Stimulated activated naive CD8-positive, alpha-beta T cell treated with anti-CD3 and anti-CD28 coated beads, Interleukin-15, Interleukin-2, amounts not matched to agents 100 U/mL and 50 U/mL, for 24 hours (primary cell): ENCODE results near the gene SLIT3.
A peak's percentile ranks its signal among the peaks of the same experiment; 100 is the strongest.

Experiments
- ATAC-seq: fragments of 150-1000 bp; cut with Tn5 transposase; one replicate; pipeline ENCODE4 v1.10.0; 2021
- DNase-seq: peaks from one replicate; pipeline ENCODE4 v3.0.0; 2021

SLIT3 gene

GRCh38 chr5:168793841-168794837 lies 506.8 kb downstream of the SLIT3 start:
- DNase-seq (peak; percentile 39), ATAC-seq (peak; percentile 86)

- ATAC-seq (no peak), DNase-seq (no peak)
Observed at GRCh38 chr5:168792678-168793077, 508.3 kb downstream of the SLIT3 start.

GRCh38 chr5:168790671-168791250 lies 510.2 kb downstream of the SLIT3 start:
- no peak for ATAC-seq
- no peak for DNase-seq

- ATAC-seq, result no peak
- DNase-seq, result no peak
Observed at GRCh38 chr5:168790002-168790635, 510.8 kb downstream of the SLIT3 start.

GRCh38 chr5:168788786-168789185 lies 512.2 kb downstream of the SLIT3 start:
- DNase-seq (no peak), ATAC-seq (no peak)

GRCh38 chr5:168788107-168788506 lies 512.8 kb downstream of the SLIT3 start:
- DNase-seq (no peak), ATAC-seq (no peak)

- ATAC-seq, result peak; percentile 15
- DNase-seq, result no peak
Observed at GRCh38 chr5:168786147-168786546, 514.8 kb downstream of the SLIT3 start.

GRCh38 chr5:168784454-168784853 lies 516.5 kb downstream of the SLIT3 start:
- DNase-seq, result no peak
- no peak for ATAC-seq

GRCh38 chr5:168781941-168782571 lies 518.9 kb downstream of the SLIT3 start:
- DNase-seq (no peak), ATAC-seq (no peak)

- ATAC-seq, result no peak
- no peak for DNase-seq
Observed at GRCh38 chr5:168780888-168781287, 520.1 kb downstream of the SLIT3 start.

GRCh38 chr5:168779333-168779732 lies 521.6 kb downstream of the SLIT3 start:
- ATAC-seq (no peak), DNase-seq (no peak)

- no peak for ATAC-seq
- DNase-seq, result no peak
Observed at GRCh38 chr5:168778536-168778935, 522.4 kb downstream of the SLIT3 start.

- no peak for ATAC-seq
Observed at GRCh38 chr5:168777651-168778050, 523.3 kb downstream of the SLIT3 start.

GRCh38 chr5:168776070-168776469 lies 524.9 kb downstream of the SLIT3 start:
- no peak for DNase-seq
- ATAC-seq, result no peak

More at GRCh38 chr5:168777651-168778050, 523.3 kb downstream of the SLIT3 start:
- DNase-seq, result no peak

- no peak for ATAC-seq
- DNase-seq, result no peak
Observed at GRCh38 chr5:168773226-168773625, 527.7 kb downstream of the SLIT3 start.

GRCh38 chr5:168772316-168772961 lies 528.5 kb downstream of the SLIT3 start:
- ATAC-seq, result no peak
- DNase-seq, result no peak

GRCh38 chr5:168771678-168772077 lies 529.3 kb downstream of the SLIT3 start:
- DNase-seq, result no peak
- no peak for ATAC-seq

- ATAC-seq, result no peak
- no peak for DNase-seq
Observed at GRCh38 chr5:168770996-168771395, 529.9 kb downstream of the SLIT3 start.

- DNase-seq (no peak), ATAC-seq (no peak)
Observed at GRCh38 chr5:168770036-168770498, 530.9 kb downstream of the SLIT3 start.

GRCh38 chr5:168768172-168768571 lies 532.8 kb downstream of the SLIT3 start:
- DNase-seq (no peak), ATAC-seq (no peak)

GRCh38 chr5:168766426-168766700 lies 534.6 kb downstream of the SLIT3 start:
- ATAC-seq, result no peak
- no peak for DNase-seq
